ENCODE measurements around the gene PDE6B. TPM values are rescaled to one million over a fixed set of nuclear protein-coding genes. Genes with fewer than 3 reads are reported as not detected.

Gene PDE6B
- total and polyA plus RNA-seq, 12 donors, result 0.73 to 6.2 (median 3.6) TPM

DNA sequence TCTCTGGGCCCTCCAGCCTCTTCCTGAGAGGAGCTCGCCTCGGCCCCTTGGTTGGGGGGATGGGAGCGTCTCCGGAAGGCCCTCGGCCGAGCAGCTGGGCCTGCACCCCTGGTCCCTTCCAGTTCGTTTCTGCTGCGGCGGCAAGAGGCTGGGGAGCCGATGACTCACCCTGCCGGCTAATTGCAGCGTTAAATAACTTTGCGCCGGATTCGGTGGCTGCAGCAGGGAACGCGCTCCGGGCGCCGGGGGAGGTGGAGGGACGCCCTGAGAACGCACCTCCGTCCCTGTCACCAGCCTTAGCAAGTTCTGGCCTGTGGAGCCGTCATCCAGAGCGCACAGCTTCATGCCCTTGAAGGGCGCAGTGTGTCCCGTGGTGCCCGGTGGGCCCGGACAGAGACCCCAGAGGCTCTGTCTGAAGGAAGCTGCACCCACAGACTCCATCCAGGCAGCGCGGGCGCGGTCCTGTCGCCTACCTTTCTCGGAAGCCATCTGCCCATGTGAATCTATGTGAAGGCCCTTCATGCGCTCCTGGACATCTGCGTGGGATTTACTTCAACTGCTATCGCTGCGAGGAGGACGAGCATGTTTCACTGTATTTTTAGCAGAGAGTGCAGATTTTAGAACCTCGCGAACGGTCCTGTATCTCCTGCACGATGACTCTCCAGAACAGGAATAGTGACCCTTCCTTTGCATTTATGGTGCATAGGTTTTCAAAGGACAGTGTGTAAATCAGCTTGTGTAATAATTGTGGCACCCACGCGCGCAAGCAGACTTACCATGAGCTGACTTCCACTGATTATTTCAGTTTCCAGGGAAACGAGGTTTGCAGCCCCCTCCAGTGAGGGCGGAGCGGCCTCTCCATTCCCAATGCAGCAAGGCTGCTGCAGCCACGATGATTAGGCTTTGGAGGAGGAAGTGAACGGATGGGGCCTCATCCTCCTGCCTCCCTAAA lies 47.6 kb upstream of the PDE6B start:
- DNase-seq (no peak), ATAC-seq (peak in 1 of 8 donors; percentile 20)
- WGBS, 2 donors, result 1 to 3% methylated on average over 52 of the region's 52 CpGs
- TF ChIP-seq CTCF (IDR thresholded peaks at IDR 0.05), result no peak
- Histone ChIP-seq H3K4me1 (peaks cover 0 to 16% (median 3%) of the 10 kb centered on the region in 9 donors), H3K4me3 (peak overlapping the region in 2 of 10 donors; percentile 7 to 14), H3K9me3 (peaks cover 0 to 6% (median 0%) of the 10 kb centered on the region in 11 donors), H3K27ac (no peak overlapping the region), H3K36me3 (no peaks in the 10 kb centered on the region), H3K27me3 (peaks cover 17 to 91% (median 84%) of the 10 kb centered on the region in 7 donors)
- intact Hi-C loops (cut with DNase I), result loop anchor here in 1 of 10 donors (1.0 kb wide), 1 partner anchor 34 kb away; no protein-coding TSS in a partner anchor

DNA sequence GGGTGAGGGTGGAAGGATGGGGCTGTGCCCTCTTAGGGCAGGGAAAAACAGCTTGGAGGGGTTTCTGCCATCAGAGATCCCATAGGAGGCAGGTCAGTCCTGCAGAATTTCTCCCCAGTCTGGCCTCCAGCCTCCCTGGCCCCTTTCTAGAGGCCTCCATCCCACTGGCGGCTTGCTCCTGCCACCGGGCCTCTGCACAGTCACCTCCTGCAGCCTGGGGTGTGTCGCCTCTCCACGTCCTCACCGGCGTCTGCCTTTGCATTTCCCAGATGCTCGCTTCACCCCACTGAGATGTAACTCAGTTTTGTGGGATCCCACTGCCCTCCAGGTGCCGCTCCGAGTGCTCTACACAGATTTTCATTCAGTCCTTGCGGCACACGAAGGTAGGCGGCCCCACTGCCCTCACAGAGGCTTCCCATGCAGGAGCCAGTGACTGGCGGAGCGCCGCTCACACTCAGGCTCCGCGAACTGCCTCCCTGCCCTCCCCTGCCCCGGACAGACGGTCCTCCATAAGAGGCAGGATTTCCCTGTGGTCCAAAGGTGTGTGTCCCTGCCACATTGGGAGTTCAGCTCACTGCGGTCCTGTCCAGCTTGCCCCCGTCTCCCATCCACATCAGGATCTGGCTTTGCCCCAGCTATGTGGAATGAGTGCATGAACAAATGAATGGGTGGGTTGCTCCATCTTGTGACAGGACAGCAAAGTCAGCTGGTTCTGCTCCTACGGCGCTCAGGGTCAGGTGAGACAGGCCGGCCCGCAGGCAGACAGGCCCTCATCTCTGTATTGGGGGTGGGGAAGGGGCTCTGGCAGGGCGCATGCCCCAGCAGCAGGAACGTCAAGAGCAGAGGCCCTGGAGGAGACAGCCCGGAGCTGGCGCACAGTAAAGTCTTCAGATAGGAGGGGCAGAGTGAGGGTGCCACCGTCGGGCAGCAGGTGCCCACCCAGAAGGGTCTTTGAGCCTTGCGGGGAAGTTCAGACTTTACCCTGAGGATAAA lies 46.6 kb upstream of the PDE6B start:
- no peak overlapping the region for H3K4me3 ChIP-seq

DNA sequence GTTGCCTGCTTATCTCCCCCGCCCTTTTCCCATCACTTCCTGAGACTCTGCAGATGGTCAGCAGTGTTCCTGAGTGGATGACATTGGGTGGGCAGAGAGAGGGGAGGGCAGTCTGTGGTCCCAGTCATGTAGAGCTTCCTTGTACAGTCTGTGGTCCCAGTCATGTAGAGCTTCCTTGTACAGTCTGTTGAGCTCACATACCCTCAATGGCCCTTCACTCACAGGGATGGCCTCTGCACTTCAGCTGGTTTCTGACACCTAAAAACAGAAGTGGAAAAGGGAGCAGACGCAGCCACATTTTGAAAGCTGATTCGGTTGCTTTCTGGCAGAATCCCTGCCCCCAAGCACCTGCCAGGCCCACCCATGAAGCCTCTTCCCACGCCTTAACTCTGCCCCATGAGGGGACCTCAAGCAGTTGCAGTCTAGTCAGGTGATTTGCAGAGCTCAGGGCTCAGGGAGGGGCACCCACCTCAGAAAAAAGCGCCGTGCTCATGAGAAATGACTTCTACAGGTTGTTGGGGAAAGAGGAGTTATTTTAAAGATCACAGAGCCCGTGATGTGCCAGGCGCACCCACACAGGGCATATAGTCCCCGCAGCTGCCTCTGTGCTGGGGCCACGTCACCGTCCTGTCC lies 45.7 kb upstream of the PDE6B start:
- intact Hi-C loops (cut with DNase I), result no loop called here
- no peak for TF ChIP-seq CTCF (IDR thresholded peaks at IDR 0.05)
- peaks cover 0 to 21% (median 10%) of the 10 kb centered on the region in 11 donors for H3K9me3 ChIP-seq
- no peak overlapping the region for H3K4me3 ChIP-seq
- peaks cover 0 to 13% (median 2%) of the 10 kb centered on the region in 9 donors for H3K4me1 ChIP-seq
- no peak for DNase-seq
- H3K36me3 ChIP-seq, result no peaks in the 10 kb centered on the region
- H3K27ac ChIP-seq, result no peak overlapping the region
- H3K27me3 ChIP-seq, result peaks cover 12 to 83% (median 77%) of the 10 kb centered on the region in 7 donors
- WGBS, 2 donors, result 31 to 34% methylated on average over 11 of the region's 11 CpGs
- no peak for ATAC-seq

More for the DNA sequence above, 46.6 kb upstream of the PDE6B start:
- H3K27ac ChIP-seq, result no peak overlapping the region
- peaks cover 17 to 90% (median 82%) of the 10 kb centered on the region in 7 donors for H3K27me3 ChIP-seq
- intact Hi-C loops (cut with DNase I), result loop anchor here in 1 of 10 donors (1.0 kb wide), 1 partner anchor 35 kb away; no protein-coding TSS in a partner anchor
- peaks cover 0 to 12% (median 4%) of the 10 kb centered on the region in 11 donors for H3K9me3 ChIP-seq
- ATAC-seq, result no peak
- DNase-seq, result no peak
- TF ChIP-seq CTCF (IDR thresholded peaks at IDR 0.05), result no peak
- WGBS, 2 donors, result 14 to 17% methylated on average over 32 of the region's 32 CpGs
- no peaks in the 10 kb centered on the region for H3K36me3 ChIP-seq
- peaks cover 0 to 16% (median 3%) of the 10 kb centered on the region in 9 donors for H3K4me1 ChIP-seq

Measured in heart right ventricle (tissue), 16 donors.